ENCODE data around the gene SLX9. TPM values are rescaled to one million over a fixed set of nuclear protein-coding genes. Genes with fewer than 3 reads are reported as not detected.

The SLX9 gene
- total RNA-seq, 1 donor from 2014 or later, result 0.75 TPM

DNA sequence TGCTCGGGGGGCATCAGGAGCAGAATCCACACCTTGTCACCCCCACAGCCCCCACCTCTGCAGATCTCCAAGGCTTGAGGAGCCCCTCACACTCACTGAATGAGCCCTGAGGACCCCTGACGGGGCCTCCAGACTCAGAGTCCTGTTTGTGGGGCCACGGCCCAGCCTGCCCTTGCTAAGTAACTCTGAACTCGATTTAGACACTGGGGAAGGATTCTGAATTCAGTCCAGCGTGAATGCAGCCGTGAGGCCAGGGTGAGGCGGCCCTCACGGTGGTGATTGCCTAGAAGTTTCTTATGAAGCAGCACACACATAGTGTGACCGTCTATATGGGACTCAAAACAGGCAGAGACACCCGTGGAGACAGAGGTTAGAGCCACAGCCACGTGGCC, 75.6 kb downstream of the SLX9 start:
- no peak for TF ChIP-seq CTCF (IDR thresholded peaks at IDR 0.05)
- no peaks in the 10 kb centered on the region for H3K27me3 ChIP-seq
- intact Hi-C loops (cut with DNase I), result loop anchor here (5.0 kb wide), 1 partner anchor 53 kb away; no protein-coding TSS in a partner anchor
- peak in 1 of 2 donors; percentile 3 for DNase-seq (ENCODE audit: low spot score in 2 of 2)
- H3K9me3 ChIP-seq, result no peaks in the 10 kb centered on the region
- no peaks in the 10 kb centered on the region for H3K36me3 ChIP-seq
- H3K4me1 ChIP-seq, result peaks cover 17 to 48% of the 10 kb centered on the region in 2 donors
- H3K27ac ChIP-seq, result no peak overlapping the region
- no peak overlapping the region for H3K4me3 ChIP-seq

DNA sequence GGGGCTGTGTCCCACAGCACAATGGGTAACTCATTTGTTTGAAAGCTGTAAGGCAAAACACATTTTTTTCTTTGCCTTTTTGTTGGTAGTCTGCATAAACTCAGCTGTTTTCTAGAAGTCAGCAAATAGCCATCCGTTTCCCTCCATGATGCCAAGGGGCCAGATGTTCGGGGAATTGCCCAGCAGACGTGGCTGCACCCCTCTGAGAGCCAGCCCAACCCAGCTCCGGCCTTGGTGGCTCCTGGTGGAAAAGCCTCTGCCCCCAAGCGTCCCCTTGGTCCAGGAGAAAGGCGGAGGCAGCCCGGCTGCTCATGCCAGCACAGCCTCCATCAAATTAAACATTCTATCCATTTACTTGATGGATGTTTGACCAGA, 76.2 kb downstream of the SLX9 start:
- Histone ChIP-seq H3K4me3 (no peak overlapping the region), H3K27ac (peak overlapping the region in 1 of 2 donors; percentile 31), H3K4me1 (peaks cover 17 to 51% of the 10 kb centered on the region in 2 donors), H3K27me3 (no peaks in the 10 kb centered on the region), H3K36me3 (no peaks in the 10 kb centered on the region), H3K9me3 (no peaks in the 10 kb centered on the region)
- no peak for DNase-seq (ENCODE audit: low spot score in 2 of 2)
- intact Hi-C loops (cut with DNase I), result loop anchor here (5.0 kb wide), 1 partner anchor 54 kb away; no protein-coding TSS in a partner anchor
- no peak for TF ChIP-seq CTCF (IDR thresholded peaks at IDR 0.05)

DNA sequence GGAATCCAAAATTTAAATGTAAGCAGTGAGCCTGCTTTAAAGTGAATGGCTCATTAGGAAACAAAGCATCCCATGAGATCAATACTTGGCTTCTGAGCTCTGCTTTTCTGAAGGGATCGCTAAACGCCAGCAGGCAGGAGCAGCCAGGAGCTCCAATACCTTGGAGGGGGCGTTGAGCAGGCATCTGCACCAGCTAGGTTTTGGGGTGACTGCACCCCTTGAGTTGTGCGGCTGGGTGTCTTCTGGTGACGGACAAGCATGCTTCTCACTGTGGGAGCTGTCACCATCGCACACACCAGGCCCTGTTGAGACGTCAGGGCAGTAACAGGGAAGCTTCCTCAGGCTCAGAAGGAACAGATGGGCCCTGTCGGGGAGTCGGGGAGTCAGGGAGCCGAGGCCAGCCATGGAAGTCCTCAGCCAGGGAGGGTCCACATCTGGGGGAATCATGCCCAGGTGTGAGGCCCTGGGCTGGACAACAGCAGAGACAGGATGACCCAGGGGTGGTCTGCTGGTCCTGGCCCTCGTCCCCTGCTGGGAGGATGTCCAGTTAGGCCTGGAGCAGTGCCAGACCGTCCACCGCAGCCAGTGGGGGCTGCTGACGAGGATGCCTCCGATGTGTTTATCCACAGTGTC, 76.7 kb downstream of the SLX9 start:
- Histone ChIP-seq H3K27ac (peak overlapping the region in 1 of 2 donors; percentile 31), H3K9me3 (no peaks in the 10 kb centered on the region), H3K27me3 (no peaks in the 10 kb centered on the region), H3K4me3 (no peak overlapping the region), H3K4me1 (peaks cover 17 to 51% of the 10 kb centered on the region in 2 donors), H3K36me3 (no peaks in the 10 kb centered on the region)
- DNase-seq (ENCODE audit: low spot score in 2 of 2), result peak in 1 of 2 donors; percentile 5
- TF ChIP-seq CTCF (IDR thresholded peaks at IDR 0.05), result no peak
- intact Hi-C loops (cut with DNase I), result loop anchor here (5.0 kb wide), 1 partner anchor 54 kb away; no protein-coding TSS in a partner anchor

GRCh38 chr21:45017039-45017960, 77.5 kb downstream of the SLX9 start:
- Histone ChIP-seq H3K36me3 (no peaks in the 10 kb centered on the region), H3K9me3 (no peaks in the 10 kb centered on the region), H3K27ac (peak overlapping the region; percentile 38 to 95), H3K4me1 (peaks cover 16 to 47% of the 10 kb centered on the region in 2 donors), H3K27me3 (no peaks in the 10 kb centered on the region), H3K4me3 (peak overlapping the region in 1 of 2 donors; percentile 63)
- intact Hi-C loops (cut with DNase I), result loop anchor here (5.0 kb wide), 1 partner anchor 55 kb away; no protein-coding TSS in a partner anchor
- no peak for TF ChIP-seq CTCF (IDR thresholded peaks at IDR 0.05)
- DNase-seq (ENCODE audit: low spot score in 2 of 2), result peak in 1 of 2 donors; percentile 7

DNA sequence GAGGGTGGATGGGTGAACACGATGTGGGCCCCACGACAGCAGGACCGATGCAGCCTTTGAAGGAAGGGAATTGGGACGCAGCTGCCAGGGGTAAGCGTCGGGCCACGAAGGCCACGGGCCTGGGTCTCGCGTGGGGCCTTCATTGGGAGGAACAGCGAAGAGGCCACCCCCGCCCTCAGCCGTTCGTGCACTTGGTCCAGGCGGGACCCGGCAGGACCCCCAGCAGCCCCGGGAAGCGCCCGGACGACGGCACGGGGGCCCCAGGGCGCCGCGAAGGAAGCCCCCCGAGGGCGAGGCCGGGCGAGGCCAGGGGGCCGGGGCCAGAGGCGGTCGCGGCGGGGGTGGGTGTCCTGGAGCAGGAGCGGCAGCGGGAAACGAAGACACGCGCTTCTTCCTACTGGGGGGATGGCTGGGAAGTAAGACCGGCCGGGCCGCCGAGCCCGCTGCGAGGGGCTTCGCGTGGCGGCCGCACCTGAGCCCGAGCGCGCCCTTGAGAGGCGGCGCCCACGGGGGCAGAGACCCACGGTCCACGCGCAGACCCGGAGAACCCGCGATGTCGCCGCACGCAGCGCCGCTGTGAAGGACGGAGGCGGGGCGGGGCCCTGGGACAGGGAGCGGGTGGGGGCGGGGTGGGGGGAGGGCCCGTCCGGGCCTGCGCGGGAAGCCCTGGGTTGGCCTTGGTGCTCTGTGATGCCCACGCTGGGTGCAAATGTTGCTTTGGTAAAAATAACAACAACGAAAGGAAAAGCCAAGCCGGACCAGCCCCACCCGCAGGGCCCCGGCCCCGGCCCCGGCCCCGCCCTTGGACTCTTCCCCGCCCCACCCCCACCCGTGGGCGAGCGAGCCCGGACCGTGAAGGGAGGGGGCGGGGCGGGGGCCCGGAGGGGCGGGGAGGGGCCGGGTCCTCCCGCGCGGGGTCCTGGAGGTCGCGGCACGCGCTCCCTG, 78.6 kb downstream of the SLX9 start:
- H3K36me3 ChIP-seq, result no peaks in the 10 kb centered on the region
- H3K27ac ChIP-seq, result peak overlapping the region; percentile 93 to 95
- peaks cover 8 to 38% of the 10 kb centered on the region in 2 donors for H3K4me1 ChIP-seq

More for the DNA sequence above, 78.6 kb downstream of the SLX9 start:
- peaks cover 0 to 5% of the 10 kb centered on the region in 2 donors for H3K9me3 ChIP-seq
- intact Hi-C loops (cut with DNase I), result loop anchor here (2.0 to 5.0 kb wide), 3 partner anchors 32 to 56 kb away; no protein-coding TSS in a partner anchor
- peak in 1 of 2 donors; percentile 79 for DNase-seq (ENCODE audit: low spot score in 2 of 2)
- no peaks in the 10 kb centered on the region for H3K27me3 ChIP-seq
- H3K4me3 ChIP-seq, result peak overlapping the region; percentile 44 to 63
- TF ChIP-seq CTCF (IDR thresholded peaks at IDR 0.05), result no peak
